OCI-LY3 (cell line): Measurements from ENCODE around the gene SBSN.

Experiments used
- EZH2phosphoT487 ChIP-seq: fragments of 200-600 bp; shearing (Covaris generic); IDR thresholded peaks from 2 replicates; pipeline ENCODE4 v1.6.1; 2018; ENCODE audit warnings: antibody characterized with exemption, mixed run types, low read depth
- TF ChIP-seq, protein P1 (sequence below): fragments of 200-600, 300-600 bp; sonication (generic); IDR thresholded peaks from 2 replicates; pipeline ENCODE4 v1.5.1; 2014; ENCODE audit warnings: antibody characterized with exemption, low read length, low read depth

DNA sequence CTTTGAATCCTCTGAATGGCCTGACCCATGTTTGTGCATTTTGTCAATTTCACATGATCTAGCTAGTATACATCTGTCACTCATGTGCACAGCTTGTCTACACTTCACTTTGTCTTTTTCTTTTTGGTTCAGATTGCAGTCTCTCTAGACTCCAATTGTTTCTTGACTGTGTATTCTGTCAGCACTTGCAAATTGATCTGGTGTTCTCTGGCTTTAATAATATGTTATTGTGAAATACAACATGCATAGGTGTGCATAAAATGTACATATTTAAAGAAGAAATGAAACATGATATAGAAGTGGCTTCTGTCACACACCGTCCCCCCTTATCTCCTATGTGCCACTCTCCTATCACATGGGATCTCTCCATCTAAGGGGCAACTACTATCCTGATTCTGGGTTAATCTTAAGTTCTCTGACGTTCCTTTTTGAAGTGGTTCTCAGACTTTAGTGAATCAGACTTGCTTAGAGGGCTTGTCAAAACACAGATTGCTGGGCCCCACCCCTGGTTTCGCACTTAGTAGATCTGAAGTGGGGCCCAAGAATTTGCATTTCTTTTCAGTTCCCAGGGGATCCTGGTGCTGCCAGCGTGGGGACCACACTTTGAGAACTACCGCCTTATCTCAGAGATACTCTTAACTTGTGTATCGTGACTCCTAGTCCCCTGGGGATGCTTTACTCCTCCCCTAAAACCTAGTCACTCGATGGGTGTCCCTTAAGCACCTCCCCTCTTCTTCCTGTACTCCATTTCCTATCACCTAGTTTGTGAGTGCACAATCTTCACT, 43.7 kb downstream of the SBSN start:
- TF ChIP-seq, protein P1, sequence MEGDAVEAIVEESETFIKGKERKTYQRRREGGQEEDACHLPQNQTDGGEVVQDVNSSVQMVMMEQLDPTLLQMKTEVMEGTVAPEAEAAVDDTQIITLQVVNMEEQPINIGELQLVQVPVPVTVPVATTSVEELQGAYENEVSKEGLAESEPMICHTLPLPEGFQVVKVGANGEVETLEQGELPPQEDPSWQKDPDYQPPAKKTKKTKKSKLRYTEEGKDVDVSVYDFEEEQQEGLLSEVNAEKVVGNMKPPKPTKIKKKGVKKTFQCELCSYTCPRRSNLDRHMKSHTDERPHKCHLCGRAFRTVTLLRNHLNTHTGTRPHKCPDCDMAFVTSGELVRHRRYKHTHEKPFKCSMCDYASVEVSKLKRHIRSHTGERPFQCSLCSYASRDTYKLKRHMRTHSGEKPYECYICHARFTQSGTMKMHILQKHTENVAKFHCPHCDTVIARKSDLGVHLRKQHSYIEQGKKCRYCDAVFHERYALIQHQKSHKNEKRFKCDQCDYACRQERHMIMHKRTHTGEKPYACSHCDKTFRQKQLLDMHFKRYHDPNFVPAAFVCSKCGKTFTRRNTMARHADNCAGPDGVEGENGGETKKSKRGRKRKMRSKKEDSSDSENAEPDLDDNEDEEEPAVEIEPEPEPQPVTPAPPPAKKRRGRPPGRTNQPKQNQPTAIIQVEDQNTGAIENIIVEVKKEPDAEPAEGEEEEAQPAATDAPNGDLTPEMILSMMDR = no peak
- no peak for TF ChIP-seq EZH2phosphoT487
